HCT116 (cell line): ENCODE data around the gene MDFIC.

Experiments
- CEBPB ChIP-seq: IDR thresholded peaks from 2 replicates; pipeline ENCODE4 v1.6.1; 2012; ENCODE audit warnings: low read depth
- RAD21 ChIP-seq: IDR thresholded peaks from 2 replicates; pipeline ENCODE4 v1.6.1; 2012; ENCODE audit warnings: low read depth, mild to moderate bottlenecking
- TF ChIP-seq, protein P1 (sequence below), 3 experiments: fragments of 200-600 bp in 1 of 3; sonication (generic) in 1 of 3; IDR thresholded peaks in 2 of 3; conservative IDR thresholded peaks in 1 of 3; 2 replicates each; pipeline ENCODE4 v1.5.1; 2012 to 2017; ENCODE audit warnings: low read depth in 2 of 3, low read length in 2 of 3, antibody characterized with exemption in 1 of 3, borderline replicate concordance in 1 of 3, control low read depth in 1 of 3, mild to moderate bottlenecking in 1 of 3, mixed read lengths in 1 of 3, mixed run types in 1 of 3, moderate library complexity in 1 of 3; ENCODE audit not compliant: insufficient read depth in 1 of 3

DNA sequence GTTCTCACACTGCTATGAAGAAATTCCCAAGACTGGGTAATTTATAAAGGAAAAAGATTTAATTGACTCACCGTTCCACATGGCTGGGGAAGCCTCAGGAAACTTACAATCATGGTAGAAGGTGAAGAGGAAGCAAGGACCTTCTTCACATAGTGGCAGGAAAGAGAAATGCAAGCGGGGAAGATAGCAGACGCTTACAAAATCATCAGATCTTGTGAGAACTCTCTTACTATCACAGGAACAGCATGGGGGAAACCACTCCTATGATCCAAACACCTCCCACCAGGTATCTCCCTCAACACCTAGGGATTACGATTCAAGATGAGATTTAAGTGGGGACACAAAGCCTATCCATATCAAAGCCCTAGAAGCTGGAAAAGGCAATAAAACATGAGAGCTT is 130.8 kb downstream of the MDFIC start:
- TF ChIP-seq CEBPB, result no peak
- TF ChIP-seq RAD21, result no peak
- TF ChIP-seq, protein P1, sequence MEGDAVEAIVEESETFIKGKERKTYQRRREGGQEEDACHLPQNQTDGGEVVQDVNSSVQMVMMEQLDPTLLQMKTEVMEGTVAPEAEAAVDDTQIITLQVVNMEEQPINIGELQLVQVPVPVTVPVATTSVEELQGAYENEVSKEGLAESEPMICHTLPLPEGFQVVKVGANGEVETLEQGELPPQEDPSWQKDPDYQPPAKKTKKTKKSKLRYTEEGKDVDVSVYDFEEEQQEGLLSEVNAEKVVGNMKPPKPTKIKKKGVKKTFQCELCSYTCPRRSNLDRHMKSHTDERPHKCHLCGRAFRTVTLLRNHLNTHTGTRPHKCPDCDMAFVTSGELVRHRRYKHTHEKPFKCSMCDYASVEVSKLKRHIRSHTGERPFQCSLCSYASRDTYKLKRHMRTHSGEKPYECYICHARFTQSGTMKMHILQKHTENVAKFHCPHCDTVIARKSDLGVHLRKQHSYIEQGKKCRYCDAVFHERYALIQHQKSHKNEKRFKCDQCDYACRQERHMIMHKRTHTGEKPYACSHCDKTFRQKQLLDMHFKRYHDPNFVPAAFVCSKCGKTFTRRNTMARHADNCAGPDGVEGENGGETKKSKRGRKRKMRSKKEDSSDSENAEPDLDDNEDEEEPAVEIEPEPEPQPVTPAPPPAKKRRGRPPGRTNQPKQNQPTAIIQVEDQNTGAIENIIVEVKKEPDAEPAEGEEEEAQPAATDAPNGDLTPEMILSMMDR (IDR thresholded peaks at IDR 0.05 in 2 of 3, conservative IDR thresholded peaks at IDR 0.05 in 1 of 3; ENCODE audit: borderline replicate concordance in 1 of 3, insufficient read depth in 1 of 3, low read depth in 2 of 3, low read length in 2 of 3), result peak in 1 of 3 experiments; percentile 13; a peak in 2 of 6 replicates
